Ascending aorta (tissue), 2 donors: Measurements from ENCODE around the gene YTHDC2. TPM values are rescaled to one million over a fixed set of nuclear protein-coding genes. Genes with fewer than 3 reads are reported as not detected.
A peak's percentile ranks its signal among the peaks of the same experiment; 100 is the strongest.

Source experiments
- DNase-seq, 2 donors: peaks; one replicate each; pipeline ENCODE4 v3.0.0-alpha.2; 2019; ENCODE audit warnings: low spot score in 2 of 2
- H3K27ac ChIP-seq, 2 donors: fragments of 200-600 bp; sonication (generic); one replicate each; pipeline ENCODE4 v1.5.1; 2016 to 2017; ENCODE audit warnings: mild to moderate bottlenecking in 1 of 2
- H3K27me3 ChIP-seq: fragments of 200-600 bp; sonication (generic); one replicate; pipeline ENCODE4 v1.5.1; 2017
- H3K36me3 ChIP-seq, 2 donors: fragments of 200-600 bp; sonication (generic); one replicate each; pipeline ENCODE4 v1.5.1; 2016
- H3K4me1 ChIP-seq, 2 donors: fragments of 200-600 bp; sonication (generic); one replicate each; pipeline ENCODE4 v1.5.1; 2016 to 2017; ENCODE audit warnings: mild to moderate bottlenecking in 1 of 2
- H3K4me3 ChIP-seq, 2 donors: fragments of 200-600 bp; sonication (generic); one replicate each; pipeline ENCODE4 v1.5.1; 2016 to 2017; ENCODE audit warnings: mild to moderate bottlenecking in 1 of 2
- H3K9me3 ChIP-seq, 2 donors: fragments of 200-600 bp; sonication (generic); one replicate each; pipeline ENCODE4 v1.5.1; 2016
- CTCF ChIP-seq, 3 experiments: fragments of 200-600 bp in 2 of 3; fragments of 450-650 bp in 1 of 3; sonication (generic) in 2 of 3; IDR thresholded peaks; one replicate each; pipeline ENCODE4 v1.5.1; 2016 to 2019; ENCODE audit warnings: antibody characterized with exemption in 3 of 3, mild to moderate bottlenecking in 1 of 3, moderate library complexity in 1 of 3
- intact Hi-C: fragments of 100-400 bp; cut with DNase I; formaldehyde crosslinking; loops from one replicate; pipeline ENCODE4 v1.15.1; 2023
- total RNA-seq: library from RNA; depleted of rRNA; stranded (reverse); fragments of >200 nt; gene quantifications from one replicate; pipeline ENCODE4 v1.1.0, GENCODE V29; 2016

The YTHDC2 gene
- total RNA-seq, 1 donor from 2014 or later: 8.3 TPM

DNA sequence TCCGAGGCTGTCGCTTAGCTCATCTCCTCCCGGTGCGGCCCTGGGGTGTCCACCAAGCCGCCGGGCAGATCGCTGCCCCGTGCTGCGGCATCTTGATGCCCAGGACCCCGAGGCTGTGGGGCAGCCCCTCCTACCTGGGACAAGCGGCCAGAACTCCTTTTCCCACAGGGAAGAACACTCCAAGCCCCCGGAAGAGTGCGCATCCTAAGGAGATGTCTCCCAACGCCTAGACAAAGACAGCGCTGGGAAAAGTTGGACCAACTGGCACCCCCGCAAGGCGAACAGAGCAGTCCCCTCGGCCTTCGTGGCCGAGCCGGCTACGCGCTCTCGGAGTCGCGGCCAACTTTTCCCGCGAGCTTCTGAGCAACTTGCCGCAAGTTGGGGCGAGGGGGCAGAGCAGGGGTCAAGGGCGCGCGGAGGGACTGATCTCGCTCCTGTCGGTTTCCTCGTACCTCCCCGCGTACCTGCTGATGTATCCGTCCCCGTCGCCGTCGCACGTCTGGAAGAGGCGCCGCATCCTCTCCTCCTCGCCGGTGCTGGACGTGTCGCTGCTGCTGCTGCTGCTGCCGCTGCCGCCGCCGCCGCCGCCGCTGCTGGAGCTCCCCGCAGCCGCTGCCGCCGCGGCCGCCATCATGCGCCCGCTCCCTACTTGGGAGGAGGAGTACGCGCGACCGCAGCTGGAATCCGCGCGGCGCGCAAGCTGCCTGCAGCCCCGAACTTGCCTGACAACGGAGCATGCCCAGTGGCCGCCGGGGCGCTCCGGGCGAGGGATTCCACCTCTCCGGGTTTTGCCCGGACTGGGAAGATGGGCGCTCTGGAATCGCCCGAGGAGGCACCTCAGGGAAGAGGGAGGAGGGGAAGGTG is 25.5 kb upstream of the YTHDC2 start, which contains the start of gene MCC:
TSS of gene MCC (minus strand) at position 673 of the 864 bp plus-strand sequence.
- DNase-seq: peak in 1 of 2 donors; percentile 81
- no peaks in the 10 kb centered on the region for H3K36me3 ChIP-seq
- H3K4me1 ChIP-seq: peaks cover 3 to 8% of the 10 kb centered on the region in 2 donors
- H3K27me3 ChIP-seq: no peaks in the 10 kb centered on the region
- intact Hi-C loops: loop anchor here (1.0 to 10.0 kb wide), 2 partner anchors 25 to 193 kb away; partner anchors contain the start of gene YTHDC2
- no peak for TF ChIP-seq CTCF (IDR thresholded peaks at IDR 0.05)
- H3K27ac ChIP-seq: peak within 1 kb of the TSS in 1 of 2 donors; percentile 31
- H3K4me3 ChIP-seq: peak within 1 kb of the TSS; percentile 55 to 69
- no peaks in the 10 kb centered on the region for H3K9me3 ChIP-seq

GRCh38 chr5:113488645-113489184 is 24.8 kb upstream of the YTHDC2 start:
- no peak for DNase-seq
- intact Hi-C loops: loop anchor here (1.0 to 10.0 kb wide), 2 partner anchors 25 to 194 kb away; partner anchors contain the start of gene YTHDC2
- peak overlapping the region in 1 of 2 donors; percentile 31 for H3K27ac ChIP-seq
- H3K27me3 ChIP-seq: no peaks in the 10 kb centered on the region
- peak overlapping the region; percentile 55 to 69 for H3K4me3 ChIP-seq
- H3K9me3 ChIP-seq: no peaks in the 10 kb centered on the region
- no peaks in the 10 kb centered on the region for H3K36me3 ChIP-seq
- peaks cover 3 to 8% of the 10 kb centered on the region in 2 donors for H3K4me1 ChIP-seq
- no peak for TF ChIP-seq CTCF (IDR thresholded peaks at IDR 0.05)

DNA sequence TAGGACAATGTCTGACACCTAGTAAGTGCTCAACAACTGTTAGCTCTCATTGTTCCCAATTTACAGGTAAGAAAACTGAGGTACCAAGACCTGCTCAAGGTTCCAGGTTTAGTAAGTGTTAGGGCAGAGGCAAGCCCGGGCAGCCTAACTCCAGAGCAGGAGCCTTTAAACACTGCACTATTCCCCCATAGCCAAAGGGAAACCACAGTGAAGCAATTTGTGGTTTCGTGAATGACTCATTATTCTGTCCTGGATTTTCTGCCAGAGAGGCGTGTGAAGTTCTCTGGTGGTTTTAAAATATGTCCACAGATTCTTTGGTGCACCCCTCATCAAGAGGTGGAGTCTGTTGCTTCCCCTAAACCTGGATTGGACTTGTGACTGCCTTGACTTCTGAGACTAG is 24.2 kb upstream of the YTHDC2 start:
- Histone ChIP-seq H3K27me3 (no peaks in the 10 kb centered on the region), H3K4me3 (peak overlapping the region; percentile 55 to 69), H3K4me1 (peaks cover 3 to 8% of the 10 kb centered on the region in 2 donors), H3K9me3 (no peaks in the 10 kb centered on the region), H3K36me3 (no peaks in the 10 kb centered on the region), H3K27ac (peak overlapping the region in 1 of 2 donors; percentile 31)
- no peak for TF ChIP-seq CTCF (IDR thresholded peaks at IDR 0.05)
- peak in 1 of 2 donors; percentile 72 for DNase-seq
- intact Hi-C loops: loop anchor here (10.0 kb wide), 1 partner anchor 194 kb away; no protein-coding TSS in a partner anchor

DNA sequence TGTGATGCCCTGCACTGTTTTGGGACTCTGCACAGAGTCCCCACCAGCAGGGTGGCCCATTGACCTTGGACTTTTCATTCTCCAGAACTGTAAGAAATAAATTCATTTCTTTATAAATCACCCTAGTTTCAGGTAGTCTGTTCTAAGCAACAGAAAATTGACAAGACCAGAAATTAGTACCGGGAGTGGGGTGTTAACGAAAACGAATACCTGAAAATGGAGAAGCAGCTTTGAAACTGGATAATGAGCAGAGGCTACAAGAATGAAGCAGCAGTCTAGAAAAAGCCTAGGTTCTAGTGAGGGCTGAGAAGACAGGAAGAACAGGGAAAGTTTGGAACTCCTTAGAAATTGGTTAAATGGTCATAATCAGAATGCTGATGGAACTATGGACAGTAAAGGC is 23.2 kb upstream of the YTHDC2 start:
- Histone ChIP-seq H3K9me3 (no peaks in the 10 kb centered on the region), H3K27ac (no peak overlapping the region), H3K36me3 (no peaks in the 10 kb centered on the region), H3K4me3 (no peak overlapping the region), H3K4me1 (peaks cover 3 to 8% of the 10 kb centered on the region in 2 donors), H3K27me3 (no peaks in the 10 kb centered on the region)
- no peak for DNase-seq
- intact Hi-C loops: no loop called here
- TF ChIP-seq CTCF (IDR thresholded peaks at IDR 0.05): no peak

DNA sequence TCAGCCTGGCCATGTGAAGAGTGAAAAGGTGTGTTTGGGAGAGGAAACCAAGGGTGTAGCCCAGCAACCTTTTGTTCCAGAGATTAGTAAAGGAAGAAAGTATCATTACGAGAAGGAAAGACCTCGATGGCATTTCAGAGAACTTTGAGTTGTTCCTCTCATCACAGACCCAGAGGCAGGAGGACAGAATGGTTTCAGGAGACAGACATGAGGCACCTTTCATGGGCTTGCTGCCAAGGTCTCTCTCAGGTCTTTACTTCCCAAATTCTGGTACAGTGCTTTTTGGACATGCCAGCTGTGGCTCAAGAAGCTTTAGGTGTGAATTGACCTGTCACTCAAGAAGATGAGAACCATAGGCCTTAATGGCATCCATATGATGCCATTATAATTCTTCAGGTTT is 22.5 kb upstream of the YTHDC2 start:
- TF ChIP-seq CTCF (IDR thresholded peaks at IDR 0.05): no peak
- no peaks in the 10 kb centered on the region for H3K9me3 ChIP-seq
- H3K27ac ChIP-seq: no peak overlapping the region
- H3K27me3 ChIP-seq: no peaks in the 10 kb centered on the region
- no peak overlapping the region for H3K4me3 ChIP-seq
- intact Hi-C loops: no loop called here
- DNase-seq: no peak
- no peaks in the 10 kb centered on the region for H3K36me3 ChIP-seq
- H3K4me1 ChIP-seq: peaks cover 3 to 8% of the 10 kb centered on the region in 2 donors
